ENCODE results near the gene PHC2.

Gene PHC2

DNA sequence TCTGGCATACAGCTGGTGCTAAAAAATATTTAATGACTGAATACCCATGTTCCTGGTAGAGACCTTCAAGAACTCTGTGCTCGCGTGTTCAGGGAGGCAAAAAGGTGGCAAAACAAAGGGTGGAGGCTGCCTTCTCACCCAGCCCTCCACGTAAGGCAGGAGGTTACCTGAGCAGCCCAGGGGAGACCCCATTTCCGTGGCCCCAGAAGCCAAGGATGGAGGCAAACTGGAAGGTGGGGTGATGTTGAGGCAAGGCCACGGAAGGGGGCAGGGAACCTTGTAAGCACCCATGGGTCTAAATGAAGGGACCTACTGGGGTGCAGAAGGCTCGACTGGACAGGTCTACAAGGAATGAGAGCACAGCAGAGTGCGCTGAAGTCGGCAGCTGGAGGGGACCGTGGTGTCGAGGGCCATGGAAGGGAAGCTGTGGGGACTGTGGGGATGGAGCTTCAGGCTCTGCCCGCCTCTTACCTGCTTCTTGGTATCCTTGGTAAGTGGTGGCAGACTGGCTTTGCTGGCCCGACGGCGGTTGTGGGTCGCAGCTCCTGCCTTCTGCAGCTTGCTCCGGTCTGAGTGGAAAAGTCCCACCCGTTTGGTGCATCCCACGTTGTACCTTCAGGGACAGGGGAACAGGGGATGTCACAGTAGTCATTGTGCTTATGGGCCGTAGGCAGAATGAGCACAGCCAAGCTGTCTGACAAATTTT lies 101.1 kb downstream of the PHC2 start:
- ATAC-seq = no peak
- TF ChIP-seq PPARA (CRISPR knock-in tag; IDR thresholded peaks at IDR 0.05; ENCODE audit: borderline replicate concordance) (no peak), TCF4 (CRISPR knock-in tag; IDR thresholded peaks at IDR 0.05; ENCODE audit: borderline replicate concordance) (no peak), CSDC2 (CRISPR knock-in tag; IDR thresholded peaks at IDR 0.05) (no peak), ZFP30 (CRISPR knock-in tag; IDR thresholded peaks at IDR 0.05) (no peak), CSRNP3 (CRISPR knock-in tag; IDR thresholded peaks at IDR 0.05) (no peak), GLIS3 (CRISPR knock-in tag; IDR thresholded peaks at IDR 0.05) (no peak), SNAI2 (CRISPR knock-in tag; IDR thresholded peaks at IDR 0.05) (no peak), ESRRG (CRISPR knock-in tag; IDR thresholded peaks at IDR 0.05) (no peak), RARB (CRISPR knock-in tag; IDR thresholded peaks at IDR 0.05) (no peak), BACH2 (CRISPR knock-in tag; IDR thresholded peaks at IDR 0.05; ENCODE audit: borderline replicate concordance) (no peak), ARNTL (CRISPR knock-in tag; IDR thresholded peaks at IDR 0.05; ENCODE audit: borderline replicate concordance, low read depth) (no peak), ZNF565 (CRISPR knock-in tag; conservative IDR thresholded peaks at IDR 0.05; ENCODE audit: low read depth) (no peak), ZNF70 (CRISPR knock-in tag; IDR thresholded peaks at IDR 0.05) (no peak), OSR1 (CRISPR knock-in tag; IDR thresholded peaks at IDR 0.05) (no peak)
- TF ChIP-seq, protein P1, sequence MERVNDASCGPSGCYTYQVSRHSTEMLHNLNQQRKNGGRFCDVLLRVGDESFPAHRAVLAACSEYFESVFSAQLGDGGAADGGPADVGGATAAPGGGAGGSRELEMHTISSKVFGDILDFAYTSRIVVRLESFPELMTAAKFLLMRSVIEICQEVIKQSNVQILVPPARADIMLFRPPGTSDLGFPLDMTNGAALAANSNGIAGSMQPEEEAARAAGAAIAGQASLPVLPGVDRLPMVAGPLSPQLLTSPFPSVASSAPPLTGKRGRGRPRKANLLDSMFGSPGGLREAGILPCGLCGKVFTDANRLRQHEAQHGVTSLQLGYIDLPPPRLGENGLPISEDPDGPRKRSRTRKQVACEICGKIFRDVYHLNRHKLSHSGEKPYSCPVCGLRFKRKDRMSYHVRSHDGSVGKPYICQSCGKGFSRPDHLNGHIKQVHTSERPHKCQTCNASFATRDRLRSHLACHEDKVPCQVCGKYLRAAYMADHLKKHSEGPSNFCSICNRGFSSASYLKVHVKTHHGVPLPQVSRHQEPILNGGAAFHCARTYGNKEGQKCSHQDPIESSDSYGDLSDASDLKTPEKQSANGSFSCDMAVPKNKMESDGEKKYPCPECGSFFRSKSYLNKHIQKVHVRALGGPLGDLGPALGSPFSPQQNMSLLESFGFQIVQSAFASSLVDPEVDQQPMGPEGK (CRISPR knock-in tag; IDR thresholded peaks at IDR 0.05; ENCODE audit: borderline replicate concordance) = no peak

GRCh38 chr1:33328817-33329216 lies 102.1 kb downstream of the PHC2 start:
- no peak for ATAC-seq
- TF ChIP-seq BACH2 (CRISPR knock-in tag; IDR thresholded peaks at IDR 0.05; ENCODE audit: borderline replicate concordance) (no peak), TOX (CRISPR knock-in tag; IDR thresholded peaks at IDR 0.05; ENCODE audit: borderline replicate concordance) (no peak), ZNF8 (CRISPR knock-in tag; IDR thresholded peaks at IDR 0.05) (no peak), TSHZ2 (CRISPR knock-in tag; IDR thresholded peaks at IDR 0.05) (no peak), ZNF70 (CRISPR knock-in tag; IDR thresholded peaks at IDR 0.05) (no peak), ARNTL (CRISPR knock-in tag; IDR thresholded peaks at IDR 0.05; ENCODE audit: borderline replicate concordance, low read depth) (no peak), RARB (CRISPR knock-in tag; IDR thresholded peaks at IDR 0.05) (no peak), CSDC2 (CRISPR knock-in tag; IDR thresholded peaks at IDR 0.05) (no peak), ZFP3 (CRISPR knock-in tag; IDR thresholded peaks at IDR 0.05) (no peak), ZFP30 (CRISPR knock-in tag; IDR thresholded peaks at IDR 0.05) (no peak), ZC3H10 (CRISPR knock-in tag; IDR thresholded peaks at IDR 0.05) (no peak), ISL1 (CRISPR knock-in tag; IDR thresholded peaks at IDR 0.05) (no peak), POU6F1 (CRISPR knock-in tag; IDR thresholded peaks at IDR 0.05; ENCODE audit: borderline replicate concordance, low read depth) (no peak), SNAI2 (CRISPR knock-in tag; IDR thresholded peaks at IDR 0.05) (no peak), CSRNP3 (CRISPR knock-in tag; IDR thresholded peaks at IDR 0.05) (no peak)
- TF ChIP-seq, protein P2, sequence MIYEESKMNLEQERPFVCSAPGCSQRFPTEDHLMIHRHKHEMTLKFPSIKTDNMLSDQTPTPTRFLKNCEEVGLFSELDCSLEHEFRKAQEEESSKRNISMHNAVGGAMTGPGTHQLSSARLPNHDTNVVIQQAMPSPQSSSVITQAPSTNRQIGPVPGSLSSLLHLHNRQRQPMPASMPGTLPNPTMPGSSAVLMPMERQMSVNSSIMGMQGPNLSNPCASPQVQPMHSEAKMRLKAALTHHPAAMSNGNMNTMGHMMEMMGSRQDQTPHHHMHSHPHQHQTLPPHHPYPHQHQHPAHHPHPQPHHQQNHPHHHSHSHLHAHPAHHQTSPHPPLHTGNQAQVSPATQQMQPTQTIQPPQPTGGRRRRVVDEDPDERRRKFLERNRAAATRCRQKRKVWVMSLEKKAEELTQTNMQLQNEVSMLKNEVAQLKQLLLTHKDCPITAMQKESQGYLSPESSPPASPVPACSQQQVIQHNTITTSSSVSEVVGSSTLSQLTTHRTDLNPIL (CRISPR knock-in tag; IDR thresholded peaks at IDR 0.05; ENCODE audit: low read depth) = no peak
